ENCODE measurements around the gene SERP2. TPM values are rescaled to one million over a fixed set of nuclear protein-coding genes. Genes with fewer than 3 reads are reported as not detected.

The SERP2 gene
- total and polyA plus RNA-seq, 2 donors (not counting 3 experiments of a cell fraction or from before 2014, with no cell fraction given) = 0.30 TPM; not detected in 1

DNA sequence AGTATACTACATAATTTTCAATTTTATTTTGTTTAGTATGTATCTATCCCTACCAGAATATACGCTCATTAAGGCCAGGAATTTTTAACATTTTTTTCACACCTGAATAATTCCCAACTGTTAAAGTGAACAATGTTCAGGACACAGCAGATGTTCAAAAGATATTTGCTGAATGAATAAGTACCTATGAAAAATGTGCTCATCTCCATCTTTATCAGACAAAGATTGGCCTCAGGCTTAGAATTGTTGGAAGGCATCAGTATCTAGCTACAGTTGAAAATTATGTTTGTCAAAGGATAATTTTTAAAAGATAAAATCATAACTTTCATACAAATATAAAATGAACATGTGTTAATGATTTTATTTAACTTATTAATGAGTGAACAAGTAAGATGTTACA is 30.9 kb upstream of the SERP2 start:
- POLR2A ChIA-PET = no interaction called here
- dilution Hi-C loops (cut with MboI; ENCODE audit: extremely low pct_ligation_motif_present, low sequenced_read_pairs) = no loop called here
- CTCF ChIA-PET = no interaction called here
- H3K4me3 ChIP-seq (replicated peaks in 1 of 3; ENCODE audit: insufficient read depth in 1 of 3, low read depth in 1 of 3, low read length in 3 of 3) = no peak overlapping the region
- H3K4me2 ChIP-seq (ENCODE audit: insufficient read depth, low read length) = no peak overlapping the region
- DNase-seq (ENCODE audit: low read depth, low spot score) = no peak
- no peaks in the 10 kb centered on the region for H3K36me3 ChIP-seq (ENCODE audit: control insufficient read depth in 2 of 2, extremely low read depth in 1 of 2, insufficient read depth in 2 of 2, low read length in 2 of 2)
- H3K4me1 ChIP-seq (ENCODE audit: control insufficient read depth, extremely low read depth, insufficient read depth, low read length) = no peaks in the 10 kb centered on the region
- H3K9me1 ChIP-seq (replicated peaks; ENCODE audit: control insufficient read depth, extremely low read depth, insufficient read depth, low read length) = no peaks in the 10 kb centered on the region
- no peak overlapping the region for H2AFZ ChIP-seq (ENCODE audit: low read depth, low read length)
- no peaks in the 10 kb centered on the region for H3K9me3 ChIP-seq (replicated peaks; ENCODE audit: control insufficient read depth, insufficient read depth, low read length)
- no peak for TF ChIP-seq POLR2A (IDR thresholded peaks at IDR 0.05; ENCODE audit: low read depth, low read length)
- no peak for TF ChIP-seq GATA2 (IDR thresholded peaks at IDR 0.05; ENCODE audit: insufficient read depth, insufficient read length, low read depth, low read length)
- TF ChIP-seq JUN (IDR thresholded peaks at IDR 0.05; ENCODE audit: borderline replicate concordance, insufficient read depth, insufficient read length, low read depth) = no peak
- TF ChIP-seq FOS (IDR thresholded peaks at IDR 0.05; ENCODE audit: borderline replicate concordance, insufficient read depth, low read length) = no peak
- TF ChIP-seq, protein P1, sequence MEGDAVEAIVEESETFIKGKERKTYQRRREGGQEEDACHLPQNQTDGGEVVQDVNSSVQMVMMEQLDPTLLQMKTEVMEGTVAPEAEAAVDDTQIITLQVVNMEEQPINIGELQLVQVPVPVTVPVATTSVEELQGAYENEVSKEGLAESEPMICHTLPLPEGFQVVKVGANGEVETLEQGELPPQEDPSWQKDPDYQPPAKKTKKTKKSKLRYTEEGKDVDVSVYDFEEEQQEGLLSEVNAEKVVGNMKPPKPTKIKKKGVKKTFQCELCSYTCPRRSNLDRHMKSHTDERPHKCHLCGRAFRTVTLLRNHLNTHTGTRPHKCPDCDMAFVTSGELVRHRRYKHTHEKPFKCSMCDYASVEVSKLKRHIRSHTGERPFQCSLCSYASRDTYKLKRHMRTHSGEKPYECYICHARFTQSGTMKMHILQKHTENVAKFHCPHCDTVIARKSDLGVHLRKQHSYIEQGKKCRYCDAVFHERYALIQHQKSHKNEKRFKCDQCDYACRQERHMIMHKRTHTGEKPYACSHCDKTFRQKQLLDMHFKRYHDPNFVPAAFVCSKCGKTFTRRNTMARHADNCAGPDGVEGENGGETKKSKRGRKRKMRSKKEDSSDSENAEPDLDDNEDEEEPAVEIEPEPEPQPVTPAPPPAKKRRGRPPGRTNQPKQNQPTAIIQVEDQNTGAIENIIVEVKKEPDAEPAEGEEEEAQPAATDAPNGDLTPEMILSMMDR (IDR thresholded peaks at IDR 0.05; ENCODE audit: extremely low read depth in 1 of 2, insufficient read depth in 1 of 2, low read depth in 1 of 2, low read length in 2 of 2) = no peak
- no TSS peak for BruUV-seq (replicated peaks)
- H4K20me1 ChIP-seq (replicated peaks; ENCODE audit: control insufficient read depth, extremely low read depth, insufficient read depth, low read length) = no peaks in the 10 kb centered on the region
- no peak overlapping the region for H3K27ac ChIP-seq (ENCODE audit: insufficient read depth, low read depth, low read length)
- intact Hi-C loops (cut with micrococcal nuclease) = no loop called here
- H3K9ac ChIP-seq (replicated peaks; ENCODE audit: extremely low read depth, insufficient read depth, low read length) = no peak overlapping the region
- no peaks in the 10 kb centered on the region for H3K79me2 ChIP-seq (ENCODE audit: control insufficient read depth, insufficient read depth, low read length)
- no peak for FAIRE-seq
- H3K27me3 ChIP-seq (ENCODE audit: control insufficient read depth in 2 of 2, insufficient read depth in 2 of 2, low read length in 2 of 2) = peaks cover 0 to 2% of the 10 kb centered on the region in 2 experiments

DNA sequence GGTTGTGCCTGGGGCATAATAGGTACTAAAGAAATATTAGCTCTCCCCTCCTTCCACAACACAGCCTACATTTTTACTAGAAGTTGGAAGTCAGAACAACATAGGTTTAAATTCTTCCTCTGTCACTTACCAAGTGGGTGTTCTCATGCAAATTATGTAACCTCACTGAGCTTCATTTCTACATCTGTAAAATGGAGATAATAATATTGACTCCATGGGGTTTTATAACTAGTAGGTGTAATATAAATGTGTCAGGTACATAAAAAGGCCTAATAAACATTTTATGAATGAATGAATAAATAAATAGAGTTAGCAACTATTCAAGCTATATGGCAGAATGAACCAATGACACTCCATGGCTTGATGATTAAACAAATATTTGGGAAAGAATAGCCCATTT is 27.1 kb upstream of the SERP2 start:
- Histone ChIP-seq H3K27ac (ENCODE audit: insufficient read depth, low read depth, low read length) (no peak overlapping the region), H3K9me1 (replicated peaks; ENCODE audit: control insufficient read depth, extremely low read depth, insufficient read depth, low read length) (no peaks in the 10 kb centered on the region), H3K9ac (replicated peaks; ENCODE audit: extremely low read depth, insufficient read depth, low read length) (no peak overlapping the region), H3K27me3 (ENCODE audit: control insufficient read depth in 2 of 2, insufficient read depth in 2 of 2, low read length in 2 of 2) (no peaks in the 10 kb centered on the region), H4K20me1 (replicated peaks; ENCODE audit: control insufficient read depth, extremely low read depth, insufficient read depth, low read length) (no peaks in the 10 kb centered on the region), H3K4me3 (replicated peaks in 1 of 3; ENCODE audit: insufficient read depth in 1 of 3, low read depth in 1 of 3, low read length in 3 of 3) (no peak overlapping the region), H3K4me2 (ENCODE audit: insufficient read depth, low read length) (no peak overlapping the region), H3K4me1 (ENCODE audit: control insufficient read depth, extremely low read depth, insufficient read depth, low read length) (no peaks in the 10 kb centered on the region), H3K79me2 (ENCODE audit: control insufficient read depth, insufficient read depth, low read length) (no peaks in the 10 kb centered on the region), H2AFZ (ENCODE audit: low read depth, low read length) (no peak overlapping the region), H3K36me3 (ENCODE audit: control insufficient read depth in 2 of 2, extremely low read depth in 1 of 2, insufficient read depth in 2 of 2, low read length in 2 of 2) (no peaks in the 10 kb centered on the region), H3K9me3 (replicated peaks; ENCODE audit: control insufficient read depth, insufficient read depth, low read length) (no peaks in the 10 kb centered on the region)
- CTCF ChIA-PET = no interaction called here
- DNase-seq (ENCODE audit: low read depth, low spot score) (no peak), FAIRE-seq (no peak)
- no TSS peak for BruUV-seq (replicated peaks)
- no peak for TF ChIP-seq JUN (IDR thresholded peaks at IDR 0.05; ENCODE audit: borderline replicate concordance, insufficient read depth, insufficient read length, low read depth)
- TF ChIP-seq, protein P1 (IDR thresholded peaks at IDR 0.05; ENCODE audit: extremely low read depth in 1 of 2, insufficient read depth in 1 of 2, low read depth in 1 of 2, low read length in 2 of 2) = no peak
- TF ChIP-seq GATA2 (IDR thresholded peaks at IDR 0.05; ENCODE audit: insufficient read depth, insufficient read length, low read depth, low read length) = no peak
- TF ChIP-seq POLR2A (IDR thresholded peaks at IDR 0.05; ENCODE audit: low read depth, low read length) = no peak
- no peak for TF ChIP-seq MYC (IDR thresholded peaks at IDR 0.05; ENCODE audit: low read depth, low read length)
- TF ChIP-seq, protein P2, sequence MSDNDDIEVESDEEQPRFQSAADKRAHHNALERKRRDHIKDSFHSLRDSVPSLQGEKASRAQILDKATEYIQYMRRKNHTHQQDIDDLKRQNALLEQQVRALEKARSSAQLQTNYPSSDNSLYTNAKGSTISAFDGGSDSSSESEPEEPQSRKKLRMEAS (IDR thresholded peaks at IDR 0.05; ENCODE audit: insufficient read depth, insufficient read length) = no peak
- no peak for TF ChIP-seq POLR2AphosphoS5 (IDR thresholded peaks at IDR 0.05; ENCODE audit: insufficient read depth, low read depth, low read length)
- no peak for TF ChIP-seq EZH2 (IDR thresholded peaks at IDR 0.05; ENCODE audit: borderline replicate concordance, low read depth, low read length, severe bottlenecking)
- no peak for TF ChIP-seq FOS (IDR thresholded peaks at IDR 0.05; ENCODE audit: borderline replicate concordance, insufficient read depth, low read length)
- intact Hi-C loops (cut with micrococcal nuclease) = no loop called here
- dilution Hi-C loops (cut with MboI; ENCODE audit: extremely low pct_ligation_motif_present, low sequenced_read_pairs) = no loop called here
- POLR2A ChIA-PET = interaction anchor here (0.7 kb wide), 1 partner anchor 35 kb away, joined by 3 read pairs; no protein-coding TSS in a partner anchor

Measured in endothelial cell of umbilical vein (primary cell).